ENCODE measurements around the gene SLK.

DNA sequence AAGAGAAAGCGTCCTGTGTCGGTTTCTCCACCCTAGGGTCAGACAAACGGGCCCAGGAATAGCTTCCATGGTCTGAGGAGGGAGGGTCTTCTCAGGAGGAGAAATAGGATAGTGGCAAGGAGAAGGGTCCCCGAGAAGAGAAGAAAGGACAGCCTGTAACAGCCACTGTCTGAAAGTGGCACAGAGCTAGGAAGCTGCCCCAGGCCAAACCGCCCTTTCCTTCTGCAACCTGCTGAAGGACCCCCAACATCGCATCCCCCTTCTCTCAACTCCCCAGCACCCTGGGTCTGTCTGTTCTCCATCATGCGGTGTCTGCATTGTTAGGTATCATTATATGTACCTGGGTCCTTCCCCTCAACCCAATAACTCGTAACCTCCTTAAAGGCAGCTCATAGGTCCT is 71.6 kb downstream of the SLK start:
- TF ChIP-seq, protein P1, sequence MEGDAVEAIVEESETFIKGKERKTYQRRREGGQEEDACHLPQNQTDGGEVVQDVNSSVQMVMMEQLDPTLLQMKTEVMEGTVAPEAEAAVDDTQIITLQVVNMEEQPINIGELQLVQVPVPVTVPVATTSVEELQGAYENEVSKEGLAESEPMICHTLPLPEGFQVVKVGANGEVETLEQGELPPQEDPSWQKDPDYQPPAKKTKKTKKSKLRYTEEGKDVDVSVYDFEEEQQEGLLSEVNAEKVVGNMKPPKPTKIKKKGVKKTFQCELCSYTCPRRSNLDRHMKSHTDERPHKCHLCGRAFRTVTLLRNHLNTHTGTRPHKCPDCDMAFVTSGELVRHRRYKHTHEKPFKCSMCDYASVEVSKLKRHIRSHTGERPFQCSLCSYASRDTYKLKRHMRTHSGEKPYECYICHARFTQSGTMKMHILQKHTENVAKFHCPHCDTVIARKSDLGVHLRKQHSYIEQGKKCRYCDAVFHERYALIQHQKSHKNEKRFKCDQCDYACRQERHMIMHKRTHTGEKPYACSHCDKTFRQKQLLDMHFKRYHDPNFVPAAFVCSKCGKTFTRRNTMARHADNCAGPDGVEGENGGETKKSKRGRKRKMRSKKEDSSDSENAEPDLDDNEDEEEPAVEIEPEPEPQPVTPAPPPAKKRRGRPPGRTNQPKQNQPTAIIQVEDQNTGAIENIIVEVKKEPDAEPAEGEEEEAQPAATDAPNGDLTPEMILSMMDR (IDR thresholded peaks at IDR 0.05; ENCODE audit: insufficient read depth, low read length, poor library complexity, severe bottlenecking): no peak
- TF ChIP-seq EZH2phosphoT487 (conservative IDR thresholded peaks at IDR 0.05; ENCODE audit: low read length): no peak
